CD14-positive monocyte (primary cell): ENCODE measurements around the gene GRIK2. TPM values are rescaled to one million over a fixed set of nuclear protein-coding genes. Genes with fewer than 3 reads are reported as not detected.

Experiments used
- DNase-seq, 3 donors: peaks; one replicate each; pipeline ENCODE4 v3.0.0-alpha.2; 2011 to 2022
- H2AFZ ChIP-seq: 2 replicates; pipeline ENCODE4 v1.6.0; 2012; ENCODE audit warnings: mild to moderate bottlenecking, low read depth, low read length, inconsistent platforms; ENCODE audit not compliant: insufficient read depth, poor library complexity, severe bottlenecking
- H3K27ac ChIP-seq, 2 donors: 1 replicate in 1 of 2; 2 replicates in 1 of 2; pipeline ENCODE4 v1.5.1; 2012 to 2013; ENCODE audit warnings: low read length in 2 of 2, control low read depth in 1 of 2, inconsistent platforms in 1 of 2, low read depth in 1 of 2, mild to moderate bottlenecking in 1 of 2
- H3K27me3 ChIP-seq, 2 donors: one replicate each; pipeline versions ENCODE4 v1.6.0 to v1.6.1; 2011 to 2013; ENCODE audit warnings: low read length in 2 of 2; ENCODE audit not compliant: control insufficient read depth in 2 of 2, insufficient read depth in 2 of 2
- H3K36me3 ChIP-seq, 2 donors: replicated peaks in 1 of 2; 1 replicate in 1 of 2; 2 replicates in 1 of 2; pipeline versions ENCODE4 v1.5.1 to v1.6.1; 2012 to 2013; ENCODE audit warnings: low read length in 2 of 2, control low read depth in 1 of 2, inconsistent platforms in 1 of 2, mild to moderate bottlenecking in 1 of 2; ENCODE audit not compliant: insufficient read depth in 2 of 2, control insufficient read depth in 1 of 2
- H3K4me1 ChIP-seq, 2 donors: 1 replicate in 1 of 2; 2 replicates in 1 of 2; pipeline versions ENCODE4 v1.5.1 to v1.6.1; 2012 to 2013; ENCODE audit warnings: low read length in 2 of 2, control low read depth in 1 of 2, inconsistent platforms in 1 of 2, mild to moderate bottlenecking in 1 of 2, moderate library complexity in 1 of 2; ENCODE audit not compliant: insufficient read depth in 2 of 2, control insufficient read depth in 1 of 2
- H3K4me2 ChIP-seq: replicated peaks from 2 replicates; pipeline ENCODE3; 2012; ENCODE audit warnings: low read length, moderate library complexity, mild to moderate bottlenecking; ENCODE audit not compliant: poor library complexity, severe bottlenecking; ENCODE audit errors: extremely low read depth
- H3K4me3 ChIP-seq, 3 experiments: fragments of 200-600 bp in 1 of 3; sonication (generic) in 1 of 3; replicated peaks in 1 of 3; 1 replicate in 2 of 3; 2 replicates in 1 of 3; pipeline ENCODE4 v1.5.1; 2011 to 2013; ENCODE audit warnings: low read length in 3 of 3, mild to moderate bottlenecking in 3 of 3, control low read depth in 2 of 3, low read depth in 2 of 3, inconsistent platforms in 1 of 3, moderate library complexity in 1 of 3
- H3K79me2 ChIP-seq: 2 replicates; pipeline ENCODE4 v1.6.0; 2012; ENCODE audit warnings: mild to moderate bottlenecking, control low read depth, inconsistent platforms, low read length, moderate library complexity; ENCODE audit not compliant: insufficient read depth
- H3K9ac ChIP-seq: 2 replicates; pipeline ENCODE4 v1.6.0; 2017; ENCODE audit warnings: low read length, mild to moderate bottlenecking; ENCODE audit not compliant: insufficient read depth, poor library complexity, severe bottlenecking
- H3K9me3 ChIP-seq, 2 donors: replicated peaks in 1 of 2; 1 replicate in 1 of 2; 2 replicates in 1 of 2; pipeline versions ENCODE4 v1.5.1 to v1.6.1; 2012 to 2013; ENCODE audit warnings: low read length in 2 of 2, control low read depth in 1 of 2; ENCODE audit not compliant: control insufficient read depth in 1 of 2, insufficient read depth in 1 of 2
- H4K20me1 ChIP-seq: 2 replicates; pipeline ENCODE4 v1.6.0; 2012; ENCODE audit warnings: mild to moderate bottlenecking, low read length, control low read depth, moderate library complexity; ENCODE audit not compliant: insufficient read depth
- H3K27ac Mint-ChIP-seq, 7 donors: one replicate each; pipeline ENCODE4 v1.8.0; 2020; ENCODE audit warnings: mild to moderate bottlenecking in 7 of 7, mixed read lengths in 7 of 7, moderate library complexity in 6 of 7, inconsistent platforms in 2 of 7
- H3K27me3 Mint-ChIP-seq, 3 donors: one replicate each; pipeline ENCODE4 v1.8.0; 2021 to 2022; ENCODE audit warnings: low read depth in 3 of 3, mild to moderate bottlenecking in 3 of 3, mixed read lengths in 3 of 3, moderate library complexity in 3 of 3, inconsistent platforms in 1 of 3
- H3K36me3 Mint-ChIP-seq, 2 donors: one replicate each; pipeline ENCODE4 v1.8.0; 2020; ENCODE audit warnings: mixed read lengths in 2 of 2, inconsistent platforms in 1 of 2, mild to moderate bottlenecking in 1 of 2
- H3K4me1 Mint-ChIP-seq: one replicate; pipeline ENCODE4 v1.8.0; 2020; ENCODE audit warnings: mild to moderate bottlenecking, mixed read lengths
- H3K4me3 Mint-ChIP-seq, 2 donors: one replicate each; pipeline ENCODE4 v1.8.0; 2020; ENCODE audit warnings: mild to moderate bottlenecking in 2 of 2, mixed read lengths in 2 of 2, moderate library complexity in 1 of 2
- H3K9me3 Mint-ChIP-seq, 7 donors: one replicate each; pipeline ENCODE4 v1.8.0; 2020 to 2022; ENCODE audit warnings: mixed read lengths in 7 of 7, mild to moderate bottlenecking in 6 of 7, moderate library complexity in 6 of 7, inconsistent platforms in 2 of 7
- WGBS: methylation state at CpG from one replicate; pipeline ENCODE4 v1.1.5; 2013; ENCODE audit warnings: missing lambda C conversion rate; ENCODE audit not compliant: insufficient coverage; 5-methylcytosine and 5-hydroxymethylcytosine counted together
- intact Hi-C, 2 donors: fragments of 100-400 bp; cut with micrococcal nuclease; formaldehyde crosslinking; loops; one replicate each; pipeline versions ENCODE4 v1.15.0 to v1.15.1; 2023
- polyA plus RNA-seq, 3 donors: library from polyadenylated mRNA; depleted of rRNA in 1 of 3; unstranded in 2 of 3; stranded (reverse) in 1 of 3; fragments of 300-500 nt in 2 of 3; fragments of >200 nt in 1 of 3; fragmentation: Illumina TruSeq in 2 of 3; gene quantifications; 1 replicate in 2 of 3; 2 replicates in 1 of 3; pipeline ENCODE4 v1.2.3, GENCODE V29; 2012 to 2021
- TF ChIP-seq, protein P1 (sequence below): fragments of 200-600 bp; IDR thresholded peaks from one replicate; pipeline ENCODE4 v1.8.0; 2022; ENCODE audit warnings: antibody characterized with exemption, mild to moderate bottlenecking

GRIK2 gene
- polyA plus RNA-seq, 3 donors = not detected

DNA sequence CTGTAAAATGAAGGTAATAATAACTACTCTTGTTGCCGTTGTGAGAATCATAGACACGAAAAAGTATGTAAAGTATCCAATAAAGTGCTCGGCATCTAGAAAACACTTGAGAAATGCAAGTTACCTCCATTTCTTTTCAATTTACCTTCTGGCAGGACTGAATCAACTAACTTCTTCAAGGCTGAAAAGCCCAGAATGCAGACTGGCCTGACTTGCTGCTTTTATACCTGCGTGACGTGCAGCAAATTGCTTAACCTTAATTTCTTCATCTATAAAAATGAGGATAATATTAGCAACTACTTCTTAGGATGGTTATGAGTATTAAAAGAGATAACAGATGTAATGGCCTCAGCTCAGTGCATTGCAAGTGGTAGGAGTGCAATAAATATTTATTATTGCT is 39.6 kb downstream of the GRIK2 start:
- peaks cover 0 to 5% (median 1%) of the 10 kb centered on the region in 7 donors for H3K9me3 Mint-ChIP-seq
- no peaks in the 10 kb centered on the region for H3K36me3 Mint-ChIP-seq
- no CpG with 5 or more reads among the region's 5 CpGs for WGBS
- Histone ChIP-seq H3K36me3 (no peaks in the 10 kb centered on the region), H3K79me2 (no peaks in the 10 kb centered on the region), H3K4me2 (no peak overlapping the region), H3K27ac (no peak overlapping the region), H3K9me3 (peaks cover 0 to 4% of the 10 kb centered on the region in 2 donors), H3K4me1 (no peaks in the 10 kb centered on the region), H3K27me3 (no peaks in the 10 kb centered on the region), H3K4me3 (no peak overlapping the region), H3K9ac (no peak overlapping the region), H2AFZ (no peak overlapping the region), H4K20me1 (no peaks in the 10 kb centered on the region)
- DNase-seq = no peak
- no peaks in the 10 kb centered on the region for H3K4me1 Mint-ChIP-seq
- intact Hi-C loops = no loop called here
- H3K27me3 Mint-ChIP-seq = no peaks in the 10 kb centered on the region
- TF ChIP-seq, protein P1, sequence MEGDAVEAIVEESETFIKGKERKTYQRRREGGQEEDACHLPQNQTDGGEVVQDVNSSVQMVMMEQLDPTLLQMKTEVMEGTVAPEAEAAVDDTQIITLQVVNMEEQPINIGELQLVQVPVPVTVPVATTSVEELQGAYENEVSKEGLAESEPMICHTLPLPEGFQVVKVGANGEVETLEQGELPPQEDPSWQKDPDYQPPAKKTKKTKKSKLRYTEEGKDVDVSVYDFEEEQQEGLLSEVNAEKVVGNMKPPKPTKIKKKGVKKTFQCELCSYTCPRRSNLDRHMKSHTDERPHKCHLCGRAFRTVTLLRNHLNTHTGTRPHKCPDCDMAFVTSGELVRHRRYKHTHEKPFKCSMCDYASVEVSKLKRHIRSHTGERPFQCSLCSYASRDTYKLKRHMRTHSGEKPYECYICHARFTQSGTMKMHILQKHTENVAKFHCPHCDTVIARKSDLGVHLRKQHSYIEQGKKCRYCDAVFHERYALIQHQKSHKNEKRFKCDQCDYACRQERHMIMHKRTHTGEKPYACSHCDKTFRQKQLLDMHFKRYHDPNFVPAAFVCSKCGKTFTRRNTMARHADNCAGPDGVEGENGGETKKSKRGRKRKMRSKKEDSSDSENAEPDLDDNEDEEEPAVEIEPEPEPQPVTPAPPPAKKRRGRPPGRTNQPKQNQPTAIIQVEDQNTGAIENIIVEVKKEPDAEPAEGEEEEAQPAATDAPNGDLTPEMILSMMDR = no peak
- H3K4me3 Mint-ChIP-seq = no peak overlapping the region
- H3K27ac Mint-ChIP-seq = no peak overlapping the region

DNA sequence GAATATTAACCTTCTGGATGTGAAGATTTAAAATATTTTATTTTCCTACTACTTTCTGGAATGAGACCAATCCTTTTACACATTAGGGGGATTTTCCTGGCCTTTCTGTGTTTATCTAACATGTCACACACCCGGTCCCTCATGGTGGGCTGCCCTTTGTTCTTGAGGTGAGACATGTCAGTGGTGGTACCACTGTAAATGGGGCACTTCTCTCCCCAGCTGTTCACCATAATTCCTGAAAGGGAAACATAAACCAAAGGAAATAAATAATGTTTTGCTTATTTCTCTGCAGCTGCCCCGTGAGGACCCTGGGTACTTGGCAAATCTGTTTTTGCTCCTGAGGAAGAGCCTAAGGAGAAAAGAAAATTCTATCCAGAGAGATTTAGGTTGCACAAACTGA is 41.1 kb downstream of the GRIK2 start:
- Histone ChIP-seq H3K79me2 (no peaks in the 10 kb centered on the region), H3K4me1 (no peaks in the 10 kb centered on the region), H3K4me3 (no peak overlapping the region), H3K4me2 (no peak overlapping the region), H3K9me3 (peaks cover 0 to 4% of the 10 kb centered on the region in 2 donors), H3K36me3 (no peaks in the 10 kb centered on the region), H2AFZ (no peak overlapping the region), H3K27ac (no peak overlapping the region), H4K20me1 (no peaks in the 10 kb centered on the region), H3K27me3 (no peaks in the 10 kb centered on the region), H3K9ac (no peak overlapping the region)
- Mint-ChIP-seq H3K36me3 (no peaks in the 10 kb centered on the region), H3K27ac (no peak overlapping the region), H3K9me3 (peaks cover 0 to 5% (median 1%) of the 10 kb centered on the region in 7 donors), H3K4me1 (no peaks in the 10 kb centered on the region), H3K4me3 (no peak overlapping the region), H3K27me3 (no peaks in the 10 kb centered on the region)
- no CpG with 5 or more reads among the region's 2 CpGs for WGBS
- intact Hi-C loops = no loop called here
- TF ChIP-seq, protein P1 = no peak
- no peak for DNase-seq
